Stimulated activated CD4-positive, alpha-beta T cell treated with anti-CD3 and anti-CD28 coated beads, Interleukin-2, amount 100 ng/mL, for 48 hours (primary cell): ENCODE results near the gene SLC2A14.
A peak's percentile ranks its signal among the peaks of the same experiment; 100 is the strongest.
"Not testable (repeated sequence)": the region's sequence is repeated elsewhere in the genome, so short reads cannot be mapped to it uniquely, and the experiment has no call there.

Source experiments
- DNase-seq, 2 donors: peaks; one replicate each; pipeline ENCODE4 v3.0.0-alpha.2; 2020

The SLC2A14 gene

GRCh38 chr12:7833201-7833600 lies 39.5 kb downstream of the SLC2A14 start:
- DNase-seq = not testable (repeated sequence)

GRCh38 chr12:7832059-7832696 lies 40.5 kb downstream of the SLC2A14 start:
- peak in 1 of 2 donors; percentile 36 for DNase-seq

GRCh38 chr12:7829737-7830136 lies 43.0 kb downstream of the SLC2A14 start:
- DNase-seq = not testable (repeated sequence)

- not testable (repeated sequence) for DNase-seq
Observed at GRCh38 chr12:7825754-7826153, 47.0 kb downstream of the SLC2A14 start.

- DNase-seq = peak; percentile 68 to 72
Observed at GRCh38 chr12:7806863-7807487, 65.7 kb downstream of the SLC2A14 start.

- not testable (repeated sequence) for DNase-seq
Observed at GRCh38 chr12:7806319-7806718, 66.4 kb downstream of the SLC2A14 start.

- DNase-seq = no peak
Observed at GRCh38 chr12:7801460-7801859, 71.3 kb downstream of the SLC2A14 start.

- DNase-seq = not testable (repeated sequence)
Observed at GRCh38 chr12:7798750-7799308, 73.9 kb downstream of the SLC2A14 start.

- DNase-seq = no peak
Observed at GRCh38 chr12:7797698-7798398, 74.9 kb downstream of the SLC2A14 start.

- DNase-seq = not testable (repeated sequence)
Observed at GRCh38 chr12:7797269-7797668, 75.4 kb downstream of the SLC2A14 start.

- no peak for DNase-seq
Observed at GRCh38 chr12:7793211-7793610, 79.5 kb downstream of the SLC2A14 start.

GRCh38 chr12:7788884-7789528 lies 83.7 kb downstream of the SLC2A14 start, which contains the start of gene NANOG:
Gene NANOG, plus strand, starts transcription at chr12:7789402. Its CDS starts 213 bp downstream, at chr12:7789615.
- DNase-seq = not testable (repeated sequence)

- DNase-seq = no peak
Observed at GRCh38 chr12:7788294-7788660, 84.4 kb downstream of the SLC2A14 start.

GRCh38 chr12:7787574-7788293 lies 85.0 kb downstream of the SLC2A14 start:
- DNase-seq = no peak

- no peak for DNase-seq
Observed at GRCh38 chr12:7784701-7785100, 88.0 kb downstream of the SLC2A14 start.

- DNase-seq = not testable (repeated sequence)
Observed at GRCh38 chr12:7783433-7783832, 89.3 kb downstream of the SLC2A14 start.

- DNase-seq = no peak
Observed at GRCh38 chr12:7782055-7782454, 90.7 kb downstream of the SLC2A14 start.

GRCh38 chr12:7781274-7781673 lies 91.4 kb downstream of the SLC2A14 start:
- no peak for DNase-seq

GRCh38 chr12:7769999-7770398 lies 102.7 kb downstream of the SLC2A14 start:
- no peak for DNase-seq
